ENCODE results near the gene AGAP6. TPM values are rescaled to one million over a fixed set of nuclear protein-coding genes. Genes with fewer than 3 reads are reported as not detected.
"Not testable (repeated sequence)": the region's sequence is repeated elsewhere in the genome, so short reads cannot be mapped to it uniquely, and the experiment has no call there.

Gene AGAP6
- total RNA-seq, 1 experiment from 2014 or later: 5.6 TPM

DNA sequence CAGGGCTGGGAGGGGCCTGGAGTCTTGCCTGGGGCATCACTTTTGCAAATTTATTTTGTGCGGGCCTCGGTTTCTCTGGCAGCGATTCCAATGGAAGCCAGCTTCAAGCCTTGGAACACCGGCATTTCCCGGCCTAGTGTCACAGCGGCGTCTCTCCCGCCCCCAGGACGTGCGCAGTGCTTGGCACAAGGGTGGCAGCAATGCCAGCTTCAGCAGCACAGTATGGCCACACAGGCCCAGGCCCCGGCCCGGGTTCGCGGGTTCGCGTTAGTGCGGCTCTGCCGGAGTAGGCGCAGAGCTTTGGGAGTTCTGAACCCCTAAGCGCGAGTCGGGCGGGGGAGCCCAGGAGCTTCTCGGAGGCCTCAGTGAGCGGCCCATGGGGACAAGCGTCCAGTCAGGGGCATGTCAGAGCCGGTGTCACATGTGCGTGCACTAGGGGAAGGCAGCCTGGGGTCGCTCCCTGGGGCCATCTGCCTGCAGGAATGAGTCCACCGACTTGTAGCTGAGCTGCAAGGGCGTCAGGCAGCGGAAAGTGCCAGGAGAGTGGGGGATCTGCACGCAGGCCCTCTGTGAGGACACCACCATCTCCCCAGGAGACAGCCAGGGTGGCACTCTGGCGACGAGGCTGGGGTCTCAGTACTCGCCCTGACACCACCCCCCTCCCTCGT is 36.6 kb downstream of the AGAP6 start:
- DNase-seq (ENCODE audit: low read depth): not testable (repeated sequence)

GRCh38 chr10:50025627-50026026 is 37.4 kb downstream of the AGAP6 start:
- no peak for DNase-seq (ENCODE audit: low read depth)

DNA sequence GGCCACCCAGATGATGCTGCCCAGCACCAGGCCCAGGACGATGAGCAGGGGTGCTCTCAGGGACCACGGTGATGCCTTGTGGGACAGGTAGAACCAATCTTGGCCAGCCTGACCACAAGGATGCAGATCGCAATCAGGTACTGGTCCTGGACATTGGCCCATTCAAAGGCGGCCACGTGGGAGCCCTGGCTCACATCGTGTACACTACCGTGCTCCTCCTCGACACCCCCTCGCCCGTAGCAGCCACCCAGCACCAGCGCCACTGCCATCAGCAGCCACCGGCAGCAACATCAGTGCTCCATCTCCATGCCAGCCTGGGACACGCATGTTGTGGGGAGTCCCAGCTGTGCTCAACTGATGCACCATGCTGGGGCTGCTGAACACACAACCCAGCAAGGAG is 39.0 kb downstream of the AGAP6 start:
- no peak for DNase-seq (ENCODE audit: low read depth)

GRCh38 chr10:50033481-50033880 is 45.3 kb downstream of the AGAP6 start:
- peak; percentile 70 for DNase-seq (ENCODE audit: low read depth)

DNA sequence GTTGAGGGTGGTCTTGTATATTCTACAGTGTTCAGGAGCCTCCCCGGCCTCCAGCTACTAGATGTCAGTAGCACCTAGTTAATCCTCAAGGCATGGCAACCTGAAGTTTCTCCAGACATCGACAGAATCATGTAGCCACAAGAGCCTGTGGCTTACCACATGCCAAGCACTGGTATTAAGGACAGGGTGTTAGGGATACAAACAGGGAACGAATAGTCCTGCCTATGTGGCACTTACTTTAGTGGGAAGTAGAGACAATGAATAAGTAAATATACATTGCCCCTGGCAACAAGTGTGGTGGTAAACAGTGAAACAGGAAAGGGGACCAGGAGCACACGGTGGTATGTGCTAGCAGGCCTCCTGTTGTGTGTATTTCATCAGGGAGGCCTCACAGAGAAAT is 47.1 kb downstream of the AGAP6 start:
- DNase-seq (ENCODE audit: low read depth): not testable (repeated sequence)

GRCh38 chr10:50044941-50045664 is 56.9 kb downstream of the AGAP6 start:
- DNase-seq (ENCODE audit: low read depth): no peak

DNA sequence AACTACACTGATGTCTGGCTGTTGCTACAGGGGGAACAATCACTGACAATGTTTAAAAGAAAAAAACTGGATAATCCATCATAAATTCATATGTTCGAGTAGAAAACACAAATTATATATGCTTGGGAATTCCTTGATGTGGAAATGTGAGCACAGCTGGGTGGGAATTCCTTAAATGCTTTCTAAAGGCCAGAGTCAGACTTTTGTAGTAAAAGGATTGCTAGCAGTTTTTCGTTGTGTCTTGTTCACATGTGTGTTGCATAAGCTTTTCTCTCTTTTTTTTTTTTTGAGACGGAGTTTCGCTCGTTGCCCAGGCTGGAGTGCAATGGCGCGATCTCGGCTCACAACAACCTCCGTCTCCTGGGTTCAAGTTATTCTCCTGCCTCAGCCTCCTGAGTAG is 58.3 kb downstream of the AGAP6 start:
- not testable (repeated sequence) for DNase-seq (ENCODE audit: low read depth)

DNA sequence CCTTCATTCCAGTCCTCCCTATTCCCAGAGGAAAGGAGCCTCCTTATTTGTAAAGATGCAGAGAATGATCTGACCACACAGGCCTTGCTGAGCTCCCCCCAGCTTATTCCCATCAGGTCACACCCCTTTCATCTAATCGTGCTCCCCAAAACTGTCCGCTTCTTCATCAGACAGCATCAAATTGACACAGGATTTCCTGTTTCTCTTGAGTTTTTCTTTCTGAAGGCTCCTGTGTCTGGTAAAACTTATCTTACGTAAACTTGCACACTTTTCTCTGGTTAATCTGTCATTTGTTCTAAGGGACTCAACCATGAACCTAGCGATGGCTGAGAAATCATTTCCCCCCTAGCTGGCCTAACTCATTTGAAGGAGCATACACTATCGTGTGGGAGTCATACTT is 59.4 kb downstream of the AGAP6 start:
- not testable (repeated sequence) for DNase-seq (ENCODE audit: low read depth)

DNA sequence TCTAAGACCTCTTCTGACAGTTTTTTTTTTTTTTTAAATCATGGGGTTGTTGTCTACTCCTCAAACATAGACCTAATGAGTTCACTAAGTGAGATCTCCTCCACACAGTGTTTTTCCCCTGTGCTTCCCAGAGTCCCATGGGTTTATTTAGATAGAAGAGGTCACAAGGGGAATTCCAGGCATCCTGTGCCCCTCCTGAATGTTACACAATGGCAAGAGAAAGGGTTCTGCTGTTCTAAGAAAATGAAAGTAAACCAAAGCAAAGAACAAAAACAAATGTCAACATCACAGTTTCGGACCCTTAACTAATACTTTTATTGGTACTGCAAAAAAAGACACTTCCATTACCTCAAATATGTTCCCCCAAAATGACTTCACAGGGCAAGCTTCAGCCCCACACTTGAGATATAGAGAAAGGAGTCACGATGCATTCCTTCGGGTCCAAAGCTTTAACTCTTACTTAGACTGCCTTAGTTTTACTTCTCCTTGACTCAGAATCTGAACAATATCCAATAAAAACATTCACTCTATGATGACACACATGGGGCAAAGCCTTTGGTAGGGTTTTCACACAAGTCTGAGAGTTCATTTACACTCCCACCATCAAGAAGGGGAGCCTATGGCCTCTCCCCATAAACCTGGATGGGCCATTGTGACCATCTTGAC is 63.9 kb downstream of the AGAP6 start:
- peak; percentile 57 for DNase-seq (ENCODE audit: low read depth)

- not testable (repeated sequence) for DNase-seq (ENCODE audit: low read depth)
Measured at GRCh38 chr10:50052778-50053376, 64.7 kb downstream of the AGAP6 start.

DNA sequence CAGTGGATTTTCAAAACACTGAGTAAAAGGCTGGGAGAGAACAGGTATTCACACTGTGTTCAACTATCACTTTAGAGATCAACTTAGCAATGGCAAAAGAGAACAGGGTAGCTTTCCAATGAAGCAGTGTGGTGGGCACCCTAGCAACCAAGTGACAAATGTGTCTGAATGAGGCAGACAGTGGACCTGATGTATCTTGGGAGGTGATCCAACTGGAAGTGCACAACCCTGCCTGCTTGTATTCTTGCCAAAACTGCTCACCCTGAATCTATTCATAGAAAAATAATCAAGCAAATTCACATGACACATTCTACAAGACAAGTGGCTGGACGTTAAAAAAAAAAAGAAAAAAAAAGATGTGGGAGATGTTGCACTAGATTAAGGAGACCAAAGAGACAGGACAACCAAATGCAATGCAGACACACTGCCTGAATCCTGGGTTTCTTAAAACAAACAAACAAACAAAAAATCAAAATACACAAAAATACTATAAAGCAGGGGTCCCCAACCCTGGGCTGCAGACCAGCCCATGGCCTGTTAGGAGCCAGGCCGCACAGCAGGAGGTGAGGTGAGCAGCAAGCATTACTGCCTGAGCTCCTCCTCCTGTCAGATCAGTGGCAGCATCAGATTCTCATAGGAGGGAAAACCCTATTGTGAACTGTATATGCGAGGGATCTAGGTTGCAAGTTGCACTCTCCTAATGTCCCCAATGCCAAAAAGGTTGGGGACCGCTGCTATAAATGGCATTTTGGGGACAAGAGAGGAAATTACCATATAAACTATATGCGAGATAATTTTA is 67.5 kb downstream of the AGAP6 start:
- not testable (repeated sequence) for DNase-seq (ENCODE audit: low read depth)

DNA sequence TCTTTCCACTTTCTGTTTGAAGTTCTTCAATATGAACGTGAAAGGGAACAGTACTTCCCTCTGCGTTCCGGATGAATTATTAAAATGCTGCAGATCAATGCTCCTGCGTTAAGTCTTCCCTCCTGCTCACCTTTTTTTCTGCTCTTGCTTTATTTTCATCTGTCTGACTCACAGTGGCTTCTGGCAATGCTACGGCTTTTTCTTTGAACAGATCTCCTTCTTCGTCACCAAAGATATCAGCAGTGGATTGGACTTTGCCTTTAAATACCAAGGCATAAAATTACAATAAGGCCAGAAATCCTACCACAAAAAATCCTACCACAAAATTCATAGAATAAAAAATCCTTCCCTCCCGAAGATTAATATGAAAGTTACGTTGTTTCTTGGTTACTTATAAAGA is 68.4 kb downstream of the AGAP6 start:
- DNase-seq (ENCODE audit: low read depth): not testable (repeated sequence)

- DNase-seq (ENCODE audit: low read depth): not testable (repeated sequence)
Measured at GRCh38 chr10:50058727-50059126, 70.5 kb downstream of the AGAP6 start.

GRCh38 chr10:50059946-50060345 is 71.7 kb downstream of the AGAP6 start:
- DNase-seq (ENCODE audit: low read depth): not testable (repeated sequence)

Other genes with a start within 250 kb of the AGAP6 start
- 0.06 TPM in 1 of 2 replicates, not detected in the other for gene OGDHL, start 226.1 kb upstream of the AGAP6 start, total RNA-seq (2014; rRNA removed)
- 22.8 and 23.1 TPM in 2 replicates for gene PARG, start 46.4 kb upstream of the AGAP6 start, total RNA-seq (2014; rRNA removed)
- gene TIMM23B, start 46.4 kb upstream of the AGAP6 start, total RNA-seq (2014; rRNA removed): 14.4 and 14.8 TPM in 2 replicates
- 31.9 and 43.8 TPM in 2 replicates for gene WASHC2A, start 79.5 kb downstream of the AGAP6 start, total RNA-seq (2014; rRNA removed)